ENCODE results near the gene STK11. TPM values are rescaled to one million over a fixed set of nuclear protein-coding genes. Genes with fewer than 3 reads are reported as not detected.

Gene STK11
- total RNA-seq, 2 donors from 2014 or later: 71.8 to 91.8 TPM

GRCh38 chr19:1252821-1253513, 47.4 kb downstream of the STK11 start:
- intact Hi-C loops (cut with DNase I, micrococcal nuclease): no loop called here
- peak; percentile 36 for ATAC-seq
- peak; percentile 88 to 93 for DNase-seq

GRCh38 chr19:1253514-1254080, 48.0 kb downstream of the STK11 start:
- intact Hi-C loops (cut with DNase I, micrococcal nuclease): no loop called here
- DNase-seq (peak in 1 of 2 donors; percentile 75), ATAC-seq (peak; percentile 3)

DNA sequence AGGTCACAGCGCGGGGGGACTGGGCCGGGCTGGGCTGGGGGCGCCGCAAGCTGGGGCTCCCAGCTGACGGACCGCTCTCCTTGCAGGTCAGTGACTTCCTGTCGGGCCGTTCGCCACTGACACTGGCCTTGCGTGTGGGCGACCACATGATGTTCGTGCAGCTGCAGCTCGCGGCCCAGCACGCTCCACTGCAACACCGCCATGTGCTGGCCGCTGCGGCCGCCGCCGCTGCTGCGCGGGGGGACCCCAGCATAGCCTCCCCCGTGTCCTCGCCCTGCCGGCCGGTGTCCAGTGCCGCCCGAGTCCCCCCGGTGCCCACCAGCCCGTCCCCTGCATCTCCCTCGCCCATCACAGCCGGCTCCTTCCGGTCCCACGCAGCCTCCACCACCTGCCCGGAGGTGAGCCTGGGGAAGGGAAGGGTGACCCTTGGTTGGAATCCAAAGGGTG, 48.5 kb downstream of the STK11 start:
- DNase-seq (peak; percentile 40 to 63), ATAC-seq (no peak)
- intact Hi-C loops (cut with DNase I, micrococcal nuclease): no loop called here

DNA sequence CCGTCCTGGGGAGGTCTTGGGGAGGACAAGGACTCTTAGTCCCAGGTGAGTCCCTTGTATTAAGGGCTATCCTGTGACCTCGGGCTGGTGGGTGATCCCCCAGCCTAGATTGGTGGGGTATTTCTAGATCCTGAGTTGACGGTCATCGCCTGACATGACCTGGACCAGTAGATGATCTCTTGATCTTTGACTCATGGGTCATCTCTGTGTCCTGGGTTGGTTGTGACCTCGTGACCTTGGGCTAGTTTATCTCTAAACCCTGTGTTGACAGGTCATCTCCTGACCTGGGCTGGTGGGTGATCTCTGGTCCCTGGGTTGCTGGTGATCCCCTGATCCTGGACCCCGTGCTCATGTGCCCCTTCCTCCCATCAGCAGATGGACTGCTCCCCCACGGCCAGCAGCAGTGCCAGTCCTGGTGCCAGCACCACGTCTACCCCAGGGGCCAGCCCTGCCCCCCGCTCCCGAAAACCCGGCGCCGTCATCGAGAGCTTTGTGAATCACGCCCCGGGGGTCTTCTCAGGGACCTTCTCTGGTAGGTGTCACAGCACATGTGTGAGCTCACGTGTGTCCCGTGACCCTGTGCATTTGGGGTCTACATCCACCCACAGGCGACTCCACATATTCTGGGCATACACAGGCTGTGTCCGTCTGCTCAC, 49.1 kb downstream of the STK11 start:
- intact Hi-C loops (cut with DNase I, micrococcal nuclease): no loop called here
- ATAC-seq: no peak

GRCh38 chr19:1255186-1256161, 49.9 kb downstream of the STK11 start:
- peak in 1 of 2 donors; percentile 28 for DNase-seq
- intact Hi-C loops (cut with DNase I, micrococcal nuclease): no loop called here

More for the DNA sequence above, 49.1 kb downstream of the STK11 start:
- DNase-seq: no peak

DNA sequence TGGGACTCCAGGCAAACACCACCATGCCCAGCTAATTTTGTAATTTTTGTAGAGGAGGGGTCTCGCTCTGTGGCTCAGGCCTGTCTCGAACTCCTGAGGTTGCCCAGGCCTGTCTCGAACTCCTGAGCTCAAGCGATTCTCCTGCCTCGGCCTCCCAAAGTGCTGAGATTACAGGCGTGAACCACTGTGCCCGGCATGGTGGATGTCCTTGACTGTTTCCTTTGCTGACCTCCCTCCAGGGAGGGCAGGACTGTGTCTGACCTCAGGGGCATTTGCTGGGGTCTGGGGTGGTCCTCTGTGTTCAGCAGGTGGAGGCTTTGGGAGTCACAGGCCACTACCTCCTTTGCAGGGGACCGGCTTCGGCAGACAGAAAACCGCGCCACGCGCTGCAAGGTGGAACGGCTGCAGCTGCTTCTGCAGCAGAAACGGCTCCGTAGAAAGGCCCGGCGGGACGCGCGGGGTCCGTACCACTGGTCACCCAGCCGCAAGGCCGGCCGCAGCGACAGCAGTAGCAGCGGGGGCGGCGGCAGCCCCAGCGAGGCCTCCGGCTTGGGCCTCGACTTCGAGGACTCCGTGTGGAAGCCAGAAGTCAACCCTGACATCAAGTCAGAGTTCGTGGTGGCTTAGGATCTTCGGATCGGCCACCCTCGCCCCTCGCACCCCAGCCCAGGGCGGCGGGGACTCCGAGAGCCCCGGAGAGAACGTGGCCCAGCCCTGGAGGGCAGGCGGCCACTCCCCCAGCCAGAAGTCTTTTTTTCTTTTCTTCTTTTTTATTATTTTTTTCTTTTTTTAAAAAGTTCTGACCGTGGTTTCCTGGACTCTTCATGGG, 51.3 kb downstream of the STK11 start:
- ATAC-seq (no peak), DNase-seq (peak in 1 of 2 donors; percentile 23)
- intact Hi-C loops (cut with DNase I, micrococcal nuclease): no loop called here

More at GRCh38 chr19:1255186-1256161, 49.9 kb downstream of the STK11 start:
- ATAC-seq: no peak

DNA sequence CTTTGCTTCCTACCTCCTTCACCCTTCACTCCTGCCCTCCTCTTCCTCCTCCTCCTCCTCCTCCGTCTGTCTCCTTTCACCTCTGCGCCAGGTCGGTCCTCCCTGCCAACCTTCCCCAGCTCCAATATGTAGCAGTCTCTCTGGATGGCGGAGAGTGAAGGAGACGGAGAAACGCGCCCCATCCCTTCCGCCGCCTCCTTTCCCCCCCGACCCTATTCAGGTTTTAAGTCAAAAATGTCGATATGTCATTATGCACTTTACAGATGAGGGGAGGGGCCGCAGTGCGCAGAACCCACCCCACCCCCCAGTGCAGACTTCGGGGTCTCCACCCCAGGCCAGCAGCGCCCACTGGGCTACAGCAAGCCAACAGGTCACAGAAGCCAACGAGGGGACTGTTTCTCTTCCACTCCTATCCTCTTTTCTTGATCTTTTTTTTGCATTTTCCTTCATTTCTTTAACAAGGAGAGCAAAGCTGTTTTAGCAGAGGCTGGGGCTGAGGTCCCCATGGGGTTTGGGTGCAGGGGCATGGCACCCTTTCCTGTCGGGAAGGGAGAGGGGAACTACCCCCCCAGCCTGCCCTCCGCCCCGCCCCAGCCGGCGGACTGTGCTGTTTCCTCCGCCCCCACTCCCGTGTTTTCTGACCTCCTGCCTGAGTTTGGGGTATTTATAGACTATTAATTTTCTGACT, 52.0 kb downstream of the STK11 start:
- intact Hi-C loops (cut with DNase I, micrococcal nuclease): no loop called here
- no peak for DNase-seq
- ATAC-seq: no peak

DNA sequence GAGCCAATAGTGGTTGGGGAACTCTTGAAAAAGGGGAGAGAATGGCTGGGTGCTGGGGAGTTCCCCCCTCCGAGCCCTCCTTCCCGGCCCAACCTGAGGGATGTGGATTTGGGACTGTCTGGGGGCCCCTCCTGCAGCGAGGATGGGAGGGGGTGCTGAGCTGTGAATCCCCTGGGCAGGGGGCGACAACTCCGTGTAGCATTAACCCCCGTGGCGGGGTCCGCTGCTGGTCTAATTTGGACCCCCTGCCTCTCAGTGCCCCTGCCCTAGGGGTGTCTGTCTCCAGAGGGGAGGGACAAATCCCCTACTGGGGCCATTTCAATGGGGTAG, 52.5 kb downstream of the STK11 start:
- no peak for DNase-seq
- ATAC-seq: no peak
- intact Hi-C loops (cut with DNase I, micrococcal nuclease): no loop called here

GRCh38 chr19:1258707-1259205, 53.2 kb downstream of the STK11 start:
- DNase-seq: peak in 1 of 2 donors; percentile 45
- ATAC-seq: no peak
- intact Hi-C loops (cut with DNase I, micrococcal nuclease): no loop called here

DNA sequence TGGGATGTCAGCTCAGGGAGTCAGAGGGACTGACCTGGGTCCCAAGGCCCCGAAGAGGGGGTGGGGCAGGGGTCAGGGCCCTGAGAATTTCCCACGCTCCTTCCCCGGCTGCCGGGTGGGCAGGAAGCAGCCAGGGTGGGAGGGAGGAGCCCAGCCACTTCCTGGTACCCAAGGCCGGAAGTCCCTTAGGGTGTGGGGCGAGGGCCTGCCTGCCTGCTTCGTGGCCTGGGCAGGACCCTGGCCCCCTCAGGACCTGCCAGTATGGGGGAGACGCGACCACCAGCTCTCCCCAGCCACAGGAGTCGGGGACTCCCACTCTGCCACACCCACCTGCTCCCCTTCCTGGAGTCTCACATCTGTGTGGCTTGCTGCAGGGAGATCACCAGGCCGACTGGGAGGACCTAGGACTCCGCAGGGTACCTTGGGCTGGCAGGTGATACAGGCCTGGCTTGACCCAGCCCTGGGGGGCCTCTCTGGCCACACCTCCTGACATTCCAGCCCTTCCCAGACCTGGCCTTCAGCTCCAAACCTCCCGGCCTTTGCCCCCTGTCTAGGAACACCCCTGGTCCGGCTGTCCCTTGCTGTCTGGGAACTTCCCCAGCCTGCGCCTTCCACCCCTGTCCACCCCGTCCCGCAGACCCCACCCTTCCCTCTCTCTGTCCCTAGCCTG, 53.8 kb downstream of the STK11 start:
- DNase-seq (peak; percentile 87 to 90), ATAC-seq (peak; percentile 38)
- intact Hi-C loops (cut with DNase I, micrococcal nuclease): no loop called here

- DNase-seq: peak in 1 of 2 donors; percentile 68
- ATAC-seq: peak; percentile 7
- intact Hi-C loops (cut with DNase I, micrococcal nuclease): no loop called here
Measured at GRCh38 chr19:1259876-1260748, 54.5 kb downstream of the STK11 start.

- ATAC-seq (peak; percentile 59), DNase-seq (peak; percentile 95 to 97)
- intact Hi-C loops (cut with DNase I, micrococcal nuclease): no loop called here
Measured at GRCh38 chr19:1260749-1261537, 55.4 kb downstream of the STK11 start.

DNA sequence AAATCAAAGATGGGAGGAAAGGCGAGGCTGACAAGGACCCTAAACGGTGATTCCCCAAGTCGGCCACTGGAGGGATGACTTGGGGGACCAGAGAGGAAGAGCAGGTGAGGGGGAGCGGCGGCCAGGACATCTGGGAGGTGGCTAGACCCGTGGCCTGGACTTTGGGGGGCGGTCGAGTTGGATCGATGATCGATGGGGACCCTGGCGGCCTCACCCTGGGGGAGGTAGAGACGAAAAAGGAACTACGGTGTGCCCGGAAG, 55.9 kb downstream of the STK11 start:
- intact Hi-C loops (cut with DNase I, micrococcal nuclease): no loop called here
- no peak for DNase-seq
- ATAC-seq: no peak

GRCh38 chr19:1261798-1262622, 56.4 kb downstream of the STK11 start:
- intact Hi-C loops (cut with DNase I, micrococcal nuclease): no loop called here
- DNase-seq (peak; percentile 94 to 95), ATAC-seq (peak; percentile 53)
